Measurements from ENCODE around the gene CHTOP.

The CHTOP gene

DNA sequence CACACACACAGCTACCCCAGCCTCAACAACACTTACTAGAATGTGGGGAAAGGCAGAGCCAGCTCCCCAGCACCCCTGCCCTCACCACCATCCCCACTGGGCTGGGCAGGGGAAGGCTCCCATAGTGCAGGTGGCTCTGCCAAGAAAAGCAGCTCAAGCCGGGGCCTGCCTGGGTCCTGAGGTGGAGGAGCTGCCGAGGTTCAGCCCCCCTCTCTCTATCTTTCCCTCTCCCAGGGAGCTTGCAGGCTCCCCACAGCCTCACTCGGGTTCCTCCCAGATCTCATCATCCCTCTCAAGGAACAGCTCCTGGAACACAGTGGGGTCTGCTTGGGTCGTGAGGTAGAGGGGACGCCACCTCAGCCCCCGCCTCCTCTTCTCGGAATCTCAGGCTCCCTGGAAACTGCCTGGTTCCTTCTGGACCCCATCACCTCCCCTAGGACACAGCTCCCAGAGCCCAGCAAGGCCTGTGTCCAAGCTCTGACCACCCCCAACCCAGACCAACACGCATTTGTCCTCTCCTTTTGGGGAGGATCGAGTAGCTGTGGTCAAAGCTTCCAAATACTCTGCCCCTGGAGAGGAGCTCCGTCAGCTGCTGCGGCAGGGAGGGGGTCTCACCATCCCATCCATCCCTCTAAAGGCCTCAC is 21.6 kb upstream of the CHTOP start:
- TF ChIP-seq, protein P1, sequence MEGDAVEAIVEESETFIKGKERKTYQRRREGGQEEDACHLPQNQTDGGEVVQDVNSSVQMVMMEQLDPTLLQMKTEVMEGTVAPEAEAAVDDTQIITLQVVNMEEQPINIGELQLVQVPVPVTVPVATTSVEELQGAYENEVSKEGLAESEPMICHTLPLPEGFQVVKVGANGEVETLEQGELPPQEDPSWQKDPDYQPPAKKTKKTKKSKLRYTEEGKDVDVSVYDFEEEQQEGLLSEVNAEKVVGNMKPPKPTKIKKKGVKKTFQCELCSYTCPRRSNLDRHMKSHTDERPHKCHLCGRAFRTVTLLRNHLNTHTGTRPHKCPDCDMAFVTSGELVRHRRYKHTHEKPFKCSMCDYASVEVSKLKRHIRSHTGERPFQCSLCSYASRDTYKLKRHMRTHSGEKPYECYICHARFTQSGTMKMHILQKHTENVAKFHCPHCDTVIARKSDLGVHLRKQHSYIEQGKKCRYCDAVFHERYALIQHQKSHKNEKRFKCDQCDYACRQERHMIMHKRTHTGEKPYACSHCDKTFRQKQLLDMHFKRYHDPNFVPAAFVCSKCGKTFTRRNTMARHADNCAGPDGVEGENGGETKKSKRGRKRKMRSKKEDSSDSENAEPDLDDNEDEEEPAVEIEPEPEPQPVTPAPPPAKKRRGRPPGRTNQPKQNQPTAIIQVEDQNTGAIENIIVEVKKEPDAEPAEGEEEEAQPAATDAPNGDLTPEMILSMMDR (IDR thresholded peaks at IDR 0.05; ENCODE audit: poor library complexity, severe bottlenecking), result no peak
- peaks cover 41% of the 10 kb centered on the region for H3K36me3 ChIP-seq (ENCODE audit: low read depth)
- peak overlapping the region; percentile 98 for H3K27ac ChIP-seq (ENCODE audit: poor library complexity, severe bottlenecking)
- no peaks in the 10 kb centered on the region for H3K9me3 ChIP-seq (ENCODE audit: severe bottlenecking)
- peaks cover 40% of the 10 kb centered on the region for H3K4me1 ChIP-seq (ENCODE audit: insufficient read depth, poor library complexity, severe bottlenecking)
- DNase-seq (ENCODE audit: low spot score), result no peak
- no peak for ATAC-seq (ENCODE audit: low read depth)
- H3K27me3 ChIP-seq (ENCODE audit: insufficient read depth, poor library complexity, severe bottlenecking), result no peaks in the 10 kb centered on the region
- peak overlapping the region; percentile 66 for H3K4me3 ChIP-seq (ENCODE audit: severe bottlenecking)

DNA sequence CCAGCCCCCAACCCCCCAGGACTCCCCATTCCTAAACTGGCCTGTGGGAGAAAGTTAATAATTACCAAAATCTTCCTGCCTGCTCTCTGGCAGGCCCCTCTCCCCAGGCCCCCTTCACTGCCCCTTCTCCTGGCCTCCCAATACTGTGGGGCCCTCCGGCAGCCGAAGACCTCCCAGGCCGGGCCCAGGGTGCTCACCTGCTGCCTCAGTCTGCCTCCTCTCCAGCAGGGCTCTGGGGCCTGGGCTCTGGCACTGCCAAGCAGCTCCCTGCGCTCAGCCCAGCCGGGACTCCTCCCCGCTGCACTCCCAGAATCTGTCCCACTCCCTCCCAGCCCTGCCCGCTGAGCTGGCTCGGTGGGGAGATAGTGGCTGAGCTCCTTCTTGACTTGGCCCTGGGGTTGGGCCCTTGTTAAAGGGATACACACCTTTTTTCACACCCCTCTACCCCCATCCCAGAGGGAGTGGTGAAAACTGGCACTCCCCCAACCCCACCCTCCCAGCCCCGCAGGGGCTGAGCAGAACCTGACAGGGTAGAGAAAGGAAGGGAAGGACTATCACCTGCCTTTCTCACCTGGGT is 21.0 kb upstream of the CHTOP start, which contains the start of gene S100A16:
S100A16 (minus strand) TSS at position 383 of the 577 bp plus-strand sequence. CDS start 4,986 bp downstream, outside the sequence.
- H3K27me3 ChIP-seq (ENCODE audit: insufficient read depth, poor library complexity, severe bottlenecking), result no peaks in the 10 kb centered on the region
- no peaks in the 10 kb centered on the region for H3K9me3 ChIP-seq (ENCODE audit: severe bottlenecking)
- H3K27ac ChIP-seq (ENCODE audit: poor library complexity, severe bottlenecking), result peak within 1 kb of the TSS; percentile 98
- DNase-seq (ENCODE audit: low spot score) (peak; percentile 89), ATAC-seq (ENCODE audit: low read depth) (peak; percentile 50)
- H3K4me3 ChIP-seq (ENCODE audit: severe bottlenecking), result peak within 1 kb of the TSS; percentile 66
- peaks cover 42% of the 10 kb centered on the region for H3K4me1 ChIP-seq (ENCODE audit: insufficient read depth, poor library complexity, severe bottlenecking)
- TF ChIP-seq, protein P1 (IDR thresholded peaks at IDR 0.05; ENCODE audit: poor library complexity, severe bottlenecking), result no peak
- H3K36me3 ChIP-seq (ENCODE audit: low read depth), result peaks cover 35% of the 10 kb centered on the region

DNA sequence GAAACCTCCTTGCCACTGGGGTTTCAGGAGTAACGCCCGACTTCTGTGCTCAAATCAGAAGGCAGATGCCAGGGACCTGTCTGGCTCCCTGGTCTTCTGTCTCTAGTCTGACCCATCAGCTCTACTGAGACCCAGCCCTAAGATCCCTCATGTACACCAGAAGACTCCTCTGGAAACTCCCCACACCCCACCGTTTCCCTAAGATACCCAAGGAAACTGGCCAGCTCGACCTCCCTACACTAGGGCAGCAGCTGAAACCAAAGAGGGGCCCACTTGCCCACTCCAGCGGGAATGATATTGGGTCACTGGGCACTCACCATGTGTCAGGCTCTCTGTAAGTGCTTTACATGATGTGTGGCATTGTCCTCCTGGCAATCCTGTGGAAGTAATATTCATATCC is 20.5 kb upstream of the CHTOP start:
- H3K4me3 ChIP-seq (ENCODE audit: severe bottlenecking), result peak overlapping the region; percentile 66
- peaks cover 31% of the 10 kb centered on the region for H3K36me3 ChIP-seq (ENCODE audit: low read depth)
- TF ChIP-seq, protein P1 (IDR thresholded peaks at IDR 0.05; ENCODE audit: poor library complexity, severe bottlenecking), result no peak
- DNase-seq (ENCODE audit: low spot score) (no peak), ATAC-seq (ENCODE audit: low read depth) (peak; percentile 1)
- H3K27me3 ChIP-seq (ENCODE audit: insufficient read depth, poor library complexity, severe bottlenecking), result no peaks in the 10 kb centered on the region
- no peaks in the 10 kb centered on the region for H3K9me3 ChIP-seq (ENCODE audit: severe bottlenecking)
- peaks cover 39% of the 10 kb centered on the region for H3K4me1 ChIP-seq (ENCODE audit: insufficient read depth, poor library complexity, severe bottlenecking)
- peak overlapping the region; percentile 98 for H3K27ac ChIP-seq (ENCODE audit: poor library complexity, severe bottlenecking)

DNA sequence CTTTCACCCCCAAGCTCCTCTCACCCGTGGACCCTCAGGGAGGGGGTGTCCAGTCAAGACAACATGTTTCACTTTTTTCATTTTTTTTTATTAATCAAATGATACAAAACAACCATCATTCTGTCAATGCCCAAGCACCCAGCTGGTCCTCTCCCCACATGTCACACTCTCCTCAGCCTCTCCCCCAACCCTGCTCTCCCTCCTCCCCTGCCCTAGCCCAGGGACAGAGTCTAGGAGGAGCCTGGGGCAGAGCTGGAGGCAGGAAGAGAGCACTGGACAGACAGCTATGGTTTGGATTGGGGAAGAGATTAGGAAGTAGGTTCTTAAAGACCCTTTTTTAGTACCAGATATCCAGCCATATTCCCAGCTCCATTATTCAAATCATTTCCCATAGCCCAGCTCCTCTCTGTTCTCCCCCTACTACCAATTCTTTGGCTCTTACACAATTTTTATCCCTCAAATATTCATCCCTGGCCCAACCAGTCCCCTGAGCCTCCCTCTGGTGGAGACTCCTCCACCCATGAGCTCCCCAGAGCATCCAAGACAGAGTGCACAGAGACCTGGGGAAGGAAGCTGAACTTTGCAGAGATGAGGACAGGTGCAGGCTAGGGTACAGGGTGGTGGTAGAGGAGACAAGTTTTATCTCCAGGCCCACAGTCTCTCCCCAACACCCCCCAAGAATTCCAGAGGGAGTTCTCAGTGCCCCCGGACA is 19.5 kb upstream of the CHTOP start:
- Histone ChIP-seq H3K4me1 (ENCODE audit: insufficient read depth, poor library complexity, severe bottlenecking) (peaks cover 38% of the 10 kb centered on the region), H3K4me3 (ENCODE audit: severe bottlenecking) (peak overlapping the region; percentile 49)

More for the DNA sequence above, 19.5 kb upstream of the CHTOP start:
- TF ChIP-seq, protein P1 (IDR thresholded peaks at IDR 0.05; ENCODE audit: poor library complexity, severe bottlenecking), result no peak
- ATAC-seq (ENCODE audit: low read depth), result no peak
- H3K36me3 ChIP-seq (ENCODE audit: low read depth), result peaks cover 30% of the 10 kb centered on the region
- H3K27ac ChIP-seq (ENCODE audit: poor library complexity, severe bottlenecking), result peak overlapping the region; percentile 98
- no peaks in the 10 kb centered on the region for H3K9me3 ChIP-seq (ENCODE audit: severe bottlenecking)
- no peaks in the 10 kb centered on the region for H3K27me3 ChIP-seq (ENCODE audit: insufficient read depth, poor library complexity, severe bottlenecking)
- no peak for DNase-seq (ENCODE audit: low spot score)
